Effector memory CD4-positive, alpha-beta T cell (primary cell): ENCODE results near the gene RPL19.
"Not testable (repeated sequence)": the region's sequence is repeated elsewhere in the genome, so short reads cannot be mapped to it uniquely, and the experiment has no call there.

ENCODE experiments used
- DNase-seq, 3 donors: peaks; one replicate each; pipeline ENCODE4 v3.0.0-alpha.2; 2020
- H3K27ac ChIP-seq: 2 replicates; pipeline ENCODE4 v1.7.0; 2013; ENCODE audit warnings: mild to moderate bottlenecking, low read length, moderate library complexity; ENCODE audit not compliant: insufficient read depth, poor library complexity, severe bottlenecking
- H3K27me3 ChIP-seq: replicated peaks from 2 replicates; pipeline ENCODE4 v1.7.0; 2013; ENCODE audit warnings: mild to moderate bottlenecking, low read length; ENCODE audit not compliant: insufficient read depth, control insufficient read depth, poor library complexity, severe bottlenecking
- H3K36me3 ChIP-seq: 2 replicates; pipeline ENCODE4 v1.7.0; 2013; ENCODE audit warnings: mild to moderate bottlenecking, low read length, moderate library complexity; ENCODE audit not compliant: control insufficient read depth, insufficient read depth
- H3K4me1 ChIP-seq: 2 replicates; pipeline ENCODE4 v1.7.0; 2013; ENCODE audit warnings: low read length, mild to moderate bottlenecking; ENCODE audit not compliant: control insufficient read depth, insufficient read depth, poor library complexity, severe bottlenecking
- H3K4me3 ChIP-seq: 2 replicates; pipeline ENCODE4 v1.7.0; 2013; ENCODE audit warnings: low read length, low read depth, mild to moderate bottlenecking; ENCODE audit not compliant: insufficient read depth, poor library complexity, severe bottlenecking
- H3K9me3 ChIP-seq: 2 replicates; pipeline ENCODE4 v1.7.0; 2013; ENCODE audit warnings: mild to moderate bottlenecking, low read length, moderate library complexity; ENCODE audit not compliant: control insufficient read depth

RPL19 gene

GRCh38 chr17:39164675-39165143 lies 35.4 kb upstream of the RPL19 start:
- Histone ChIP-seq H3K9me3 (no peaks in the 10 kb centered on the region), H3K27me3 (peaks cover 8% of the 10 kb centered on the region), H3K36me3 (no peaks in the 10 kb centered on the region), H3K4me3 (peak overlapping the region; percentile 54), H3K4me1 (peaks cover 12% of the 10 kb centered on the region), H3K27ac (no peak overlapping the region)
- DNase-seq: peak; percentile 28 to 51 (median 39)

- no peaks in the 10 kb centered on the region for H3K36me3 ChIP-seq
- H3K4me1 ChIP-seq: peaks cover 12% of the 10 kb centered on the region
- no peak overlapping the region for H3K27ac ChIP-seq
- H3K9me3 ChIP-seq: no peaks in the 10 kb centered on the region
- H3K27me3 ChIP-seq: peaks cover 8% of the 10 kb centered on the region
- no peak for DNase-seq
- H3K4me3 ChIP-seq: peak overlapping the region; percentile 54
Measured at GRCh38 chr17:39165178-39165840, 34.8 kb upstream of the RPL19 start.

GRCh38 chr17:39165841-39166349 lies 34.2 kb upstream of the RPL19 start, which contains the start of gene ARL5C:
Gene ARL5C, minus strand, starts transcription at chr17:39166161. Its CDS starts 401 bp downstream, at chr17:39165760.
- Histone ChIP-seq H3K27ac (no peak within 1 kb of the TSS), H3K4me3 (peak within 1 kb of the TSS; percentile 54), H3K4me1 (peaks cover 12% of the 10 kb centered on the region)

GRCh38 chr17:39166437-39167335 lies 33.4 kb upstream of the RPL19 start:
- peaks cover 8% of the 10 kb centered on the region for H3K27me3 ChIP-seq
- H3K27ac ChIP-seq: no peak overlapping the region
- H3K4me3 ChIP-seq: no peak overlapping the region
- no peak for DNase-seq
- no peaks in the 10 kb centered on the region for H3K36me3 ChIP-seq
- peaks cover 12% of the 10 kb centered on the region for H3K4me1 ChIP-seq
- no peaks in the 10 kb centered on the region for H3K9me3 ChIP-seq

More at GRCh38 chr17:39165841-39166349, 34.2 kb upstream of the RPL19 start, which contains the start of gene ARL5C:
- Histone ChIP-seq H3K27me3 (peaks cover 8% of the 10 kb centered on the region), H3K36me3 (no peaks in the 10 kb centered on the region), H3K9me3 (no peaks in the 10 kb centered on the region)
- no peak for DNase-seq

GRCh38 chr17:39167476-39167875 lies 32.6 kb upstream of the RPL19 start:
- H3K4me3 ChIP-seq: no peak overlapping the region
- peaks cover 12% of the 10 kb centered on the region for H3K4me1 ChIP-seq
- peaks cover 8% of the 10 kb centered on the region for H3K27me3 ChIP-seq
- H3K9me3 ChIP-seq: no peaks in the 10 kb centered on the region
- no peaks in the 10 kb centered on the region for H3K36me3 ChIP-seq
- DNase-seq: no peak
- H3K27ac ChIP-seq: no peak overlapping the region

GRCh38 chr17:39168503-39168902 lies 31.6 kb upstream of the RPL19 start:
- not testable (repeated sequence) for H3K36me3 ChIP-seq, H3K9me3 ChIP-seq, DNase-seq, H3K4me3 ChIP-seq, H3K27ac ChIP-seq, H3K27me3 ChIP-seq
- peaks cover 12% of the 10 kb centered on the region for H3K4me1 ChIP-seq

- no peaks in the 10 kb centered on the region for H3K9me3 ChIP-seq
- no peak overlapping the region for H3K27ac ChIP-seq
- no peak overlapping the region for H3K4me3 ChIP-seq
- DNase-seq: no peak
- H3K4me1 ChIP-seq: peaks cover 12% of the 10 kb centered on the region
- H3K27me3 ChIP-seq: peaks cover 8% of the 10 kb centered on the region
- no peaks in the 10 kb centered on the region for H3K36me3 ChIP-seq
Measured at GRCh38 chr17:39169101-39169500, 31.0 kb upstream of the RPL19 start.

- H3K4me1 ChIP-seq: peaks cover 10% of the 10 kb centered on the region
- no peak for DNase-seq
- H3K27me3 ChIP-seq: peaks cover 8% of the 10 kb centered on the region
- no peak overlapping the region for H3K4me3 ChIP-seq
- no peak overlapping the region for H3K27ac ChIP-seq
- H3K36me3 ChIP-seq: no peaks in the 10 kb centered on the region
- no peaks in the 10 kb centered on the region for H3K9me3 ChIP-seq
Measured at GRCh38 chr17:39169518-39169917, 30.6 kb upstream of the RPL19 start.

- no peaks in the 10 kb centered on the region for H3K9me3 ChIP-seq
- no peak for DNase-seq
- no peaks in the 10 kb centered on the region for H3K36me3 ChIP-seq
- H3K4me1 ChIP-seq: peaks cover 5% of the 10 kb centered on the region
- peaks cover 8% of the 10 kb centered on the region for H3K27me3 ChIP-seq
- no peak overlapping the region for H3K27ac ChIP-seq
- H3K4me3 ChIP-seq: no peak overlapping the region
Measured at GRCh38 chr17:39170109-39170508, 30.0 kb upstream of the RPL19 start.

GRCh38 chr17:39170558-39170957 lies 29.5 kb upstream of the RPL19 start:
- Histone ChIP-seq H3K27me3 (peaks cover 4% of the 10 kb centered on the region), H3K9me3 (no peaks in the 10 kb centered on the region), H3K4me1 (peaks cover under 1% of the 10 kb centered on the region), H3K4me3 (no peak overlapping the region), H3K27ac (no peak overlapping the region), H3K36me3 (no peaks in the 10 kb centered on the region)
- DNase-seq: no peak
